Stomach (tissue), 9 donors: ENCODE data around the gene FXYD7. TPM values are rescaled to one million over a fixed set of nuclear protein-coding genes. Genes with fewer than 3 reads are reported as not detected.

Experiments
- DNase-seq, 2 donors: peaks; one replicate each; pipeline versions ENCODE4 v3.0.0 to v3.0.0-alpha.2; 2013 to 2019
- H3K27ac ChIP-seq, 5 donors: fragments of 200-600 bp in 4 of 5; sonication (generic) in 4 of 5; one replicate each; pipeline ENCODE4 v1.5.1; 2013 to 2019; ENCODE audit warnings: mild to moderate bottlenecking in 1 of 5, moderate library complexity in 1 of 5
- H3K27me3 ChIP-seq, 3 donors: fragments of 200-600 bp; sonication (generic); one replicate each; pipeline ENCODE4 v1.5.1; 2017 to 2019; ENCODE audit warnings: mixed run types in 1 of 3
- H3K36me3 ChIP-seq, 4 donors: fragments of 200-600 bp; sonication (generic); 1 replicate in 3 of 4; 2 replicates in 1 of 4; pipeline ENCODE4 v1.5.1; 2016 to 2019
- H3K4me1 ChIP-seq, 4 donors: fragments of 200-600 bp; sonication (generic); one replicate each; pipeline ENCODE4 v1.5.1; 2016 to 2019
- H3K4me3 ChIP-seq, 4 donors: fragments of 200-600 bp; sonication (generic) in 3 of 4; one replicate each; pipeline ENCODE4 v1.5.1; 2016 to 2019; ENCODE audit warnings: mild to moderate bottlenecking in 1 of 4
- H3K9me3 ChIP-seq, 4 donors: fragments of 200-600 bp; sonication (generic); one replicate each; pipeline ENCODE4 v1.5.1; 2016 to 2019
- EP300 ChIP-seq: sonication (generic); formaldehyde crosslinking; IDR thresholded peaks from one replicate; pipeline ENCODE4 v1.6.1; 2017; ENCODE audit warnings: antibody characterized with exemption
- POLR2A ChIP-seq, 4 donors: fragments of 450-650 bp; IDR thresholded peaks; one replicate each; pipeline ENCODE4 v1.6.1; 2016; ENCODE audit warnings: antibody characterized with exemption in 4 of 4, control low read depth in 2 of 4, mild to moderate bottlenecking in 1 of 4, moderate library complexity in 1 of 4
- POLR2AphosphoS5 ChIP-seq, 3 donors: sonication (generic); formaldehyde crosslinking; IDR thresholded peaks; one replicate each; pipeline ENCODE4 v1.6.1; 2016; ENCODE audit warnings: antibody characterized with exemption in 3 of 3
- WGBS, 5 donors: extraction: QIAGEN DNeasy Blood & Tissue Kit in 3 of 5; methylation state at CpG; one replicate each; pipeline versions ENCODE4 v1.1.5 to v1.1.7; 2013 to 2018; 5-methylcytosine and 5-hydroxymethylcytosine counted together
- intact Hi-C: fragments of 100-400 bp; cut with DNase I; formaldehyde crosslinking; loops from one replicate; pipeline ENCODE4 v1.15.1; 2023; ENCODE audit warnings: low total_unique reads
- polyA plus RNA-seq, 3 donors: library from polyadenylated mRNA; stranded (reverse); fragments of 200-250 nt; gene quantifications; one replicate each; pipeline ENCODE4 v1.2.3, GENCODE V29; 2013
- total RNA-seq, 5 donors: library from RNA; depleted of rRNA; stranded (reverse); fragments of >200 nt; gene quantifications; one replicate each; pipeline versions ENCODE4 v1.1.0 to v1.2.3, GENCODE V29; 2014 to 2016
- TF ChIP-seq, protein P1 (sequence below), 7 experiments: fragments of 450-650 bp in 4 of 7; fragments of 200-600 bp in 3 of 7; sonication (generic) in 3 of 7; IDR thresholded peaks; one replicate each; pipeline ENCODE4 v1.5.1; 2016 to 2019; ENCODE audit warnings: antibody characterized with exemption in 7 of 7, control low read depth in 2 of 7, mild to moderate bottlenecking in 1 of 7
- donor health status: healthy with polysubstance abuse.
- donor health status: Bipolar disorder and iron deficiency.
- donor health status: healthy.

The FXYD7 gene
- total and polyA plus RNA-seq, 8 donors, result 0.55 to 2.6 TPM; not detected in 6

DNA sequence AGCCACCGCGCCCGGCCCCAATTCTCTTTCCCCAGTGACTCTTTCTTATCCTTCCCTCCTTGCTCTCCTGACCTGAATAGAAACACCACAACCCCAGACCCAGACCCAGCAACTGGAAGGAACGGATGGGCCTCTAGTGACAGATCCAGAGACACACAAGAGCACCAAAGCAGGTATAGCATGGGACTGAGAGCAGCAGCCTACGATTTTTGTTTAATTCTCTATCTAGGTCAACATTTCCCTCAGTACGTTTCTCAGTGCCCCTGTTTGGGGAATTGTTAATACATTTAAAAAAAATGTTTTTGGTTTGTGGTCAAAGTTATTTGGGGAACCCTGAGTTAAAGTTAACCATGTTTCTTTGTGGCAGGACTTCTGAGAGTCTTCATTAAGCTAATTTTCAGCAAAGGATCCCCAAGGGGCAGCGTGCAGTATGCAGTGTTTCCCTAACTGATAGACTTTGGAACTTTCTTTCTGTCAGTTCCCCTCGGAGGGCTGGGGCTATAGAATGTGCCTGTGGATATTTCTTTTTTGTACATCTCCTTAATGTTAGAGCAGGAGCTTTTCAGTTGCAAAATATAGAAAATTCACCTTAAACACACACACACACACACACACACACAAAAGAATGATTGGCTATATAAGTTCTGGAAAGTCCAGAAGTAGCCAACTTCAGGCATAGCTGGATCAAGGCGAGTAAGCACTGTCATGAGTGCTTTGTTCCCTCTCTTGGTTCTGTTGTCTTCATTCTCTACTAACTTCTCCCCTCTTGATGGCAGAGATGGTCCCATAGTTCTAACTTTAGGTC, 17.8 kb downstream of the FXYD7 start:
- Histone ChIP-seq H3K27ac (no peak overlapping the region), H3K4me1 (peaks cover 0 to 6% (median 3%) of the 10 kb centered on the region in 4 donors), H3K9me3 (peaks cover 14 to 38% (median 25%) of the 10 kb centered on the region in 4 donors), H3K27me3 (peaks cover 0 to 11% (median 0%) of the 10 kb centered on the region in 3 donors), H3K36me3 (peaks cover 23 to 86% (median 84%) of the 10 kb centered on the region in 4 donors), H3K4me3 (no peak overlapping the region)
- TF ChIP-seq EP300 (no peak), POLR2AphosphoS5 (IDR thresholded peaks at IDR 0.05) (no peak), POLR2A (IDR thresholded peaks at IDR 0.05) (no peak)
- TF ChIP-seq, protein P1, sequence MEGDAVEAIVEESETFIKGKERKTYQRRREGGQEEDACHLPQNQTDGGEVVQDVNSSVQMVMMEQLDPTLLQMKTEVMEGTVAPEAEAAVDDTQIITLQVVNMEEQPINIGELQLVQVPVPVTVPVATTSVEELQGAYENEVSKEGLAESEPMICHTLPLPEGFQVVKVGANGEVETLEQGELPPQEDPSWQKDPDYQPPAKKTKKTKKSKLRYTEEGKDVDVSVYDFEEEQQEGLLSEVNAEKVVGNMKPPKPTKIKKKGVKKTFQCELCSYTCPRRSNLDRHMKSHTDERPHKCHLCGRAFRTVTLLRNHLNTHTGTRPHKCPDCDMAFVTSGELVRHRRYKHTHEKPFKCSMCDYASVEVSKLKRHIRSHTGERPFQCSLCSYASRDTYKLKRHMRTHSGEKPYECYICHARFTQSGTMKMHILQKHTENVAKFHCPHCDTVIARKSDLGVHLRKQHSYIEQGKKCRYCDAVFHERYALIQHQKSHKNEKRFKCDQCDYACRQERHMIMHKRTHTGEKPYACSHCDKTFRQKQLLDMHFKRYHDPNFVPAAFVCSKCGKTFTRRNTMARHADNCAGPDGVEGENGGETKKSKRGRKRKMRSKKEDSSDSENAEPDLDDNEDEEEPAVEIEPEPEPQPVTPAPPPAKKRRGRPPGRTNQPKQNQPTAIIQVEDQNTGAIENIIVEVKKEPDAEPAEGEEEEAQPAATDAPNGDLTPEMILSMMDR (IDR thresholded peaks at IDR 0.05), result no peak
- WGBS, 5 donors, result 86 to 93% (median 92%) methylated on average over 9 of the region's 9 CpGs
- no peak for DNase-seq
- intact Hi-C loops, result no loop called here

DNA sequence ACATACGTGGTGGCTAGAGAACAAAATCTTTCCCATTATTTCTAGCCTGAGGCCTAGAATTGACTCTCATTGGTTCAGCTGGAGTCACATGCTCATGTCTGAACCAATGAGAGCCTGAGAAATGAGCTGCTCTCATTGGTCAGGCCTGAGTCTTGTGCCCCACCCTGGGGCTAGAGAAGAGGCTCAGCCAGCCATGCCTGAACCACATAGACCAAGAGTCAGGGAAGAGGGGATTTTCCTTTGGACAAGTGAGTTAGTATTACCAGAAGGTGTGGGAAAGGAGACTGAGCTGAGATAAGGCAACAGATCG, 18.3 kb downstream of the FXYD7 start:
- no peak for TF ChIP-seq EP300
- no peak for TF ChIP-seq POLR2A (IDR thresholded peaks at IDR 0.05)
- TF ChIP-seq, protein P1 (IDR thresholded peaks at IDR 0.05), result no peak
- no peak for TF ChIP-seq POLR2AphosphoS5 (IDR thresholded peaks at IDR 0.05)
- intact Hi-C loops, result no loop called here
- no peaks in the 10 kb centered on the region for H3K4me1 ChIP-seq
- peaks cover 27 to 92% (median 90%) of the 10 kb centered on the region in 4 donors for H3K36me3 ChIP-seq
- WGBS, 5 donors, result 93 to 98% (median 93%) methylated on average over 2 of the region's 2 CpGs
- no peak overlapping the region for H3K4me3 ChIP-seq
- DNase-seq, result no peak
- H3K27ac ChIP-seq, result no peak overlapping the region
- H3K9me3 ChIP-seq, result peaks cover 14 to 44% (median 30%) of the 10 kb centered on the region in 4 donors
- H3K27me3 ChIP-seq, result peaks cover 0 to 5% (median 0%) of the 10 kb centered on the region in 3 donors

DNA sequence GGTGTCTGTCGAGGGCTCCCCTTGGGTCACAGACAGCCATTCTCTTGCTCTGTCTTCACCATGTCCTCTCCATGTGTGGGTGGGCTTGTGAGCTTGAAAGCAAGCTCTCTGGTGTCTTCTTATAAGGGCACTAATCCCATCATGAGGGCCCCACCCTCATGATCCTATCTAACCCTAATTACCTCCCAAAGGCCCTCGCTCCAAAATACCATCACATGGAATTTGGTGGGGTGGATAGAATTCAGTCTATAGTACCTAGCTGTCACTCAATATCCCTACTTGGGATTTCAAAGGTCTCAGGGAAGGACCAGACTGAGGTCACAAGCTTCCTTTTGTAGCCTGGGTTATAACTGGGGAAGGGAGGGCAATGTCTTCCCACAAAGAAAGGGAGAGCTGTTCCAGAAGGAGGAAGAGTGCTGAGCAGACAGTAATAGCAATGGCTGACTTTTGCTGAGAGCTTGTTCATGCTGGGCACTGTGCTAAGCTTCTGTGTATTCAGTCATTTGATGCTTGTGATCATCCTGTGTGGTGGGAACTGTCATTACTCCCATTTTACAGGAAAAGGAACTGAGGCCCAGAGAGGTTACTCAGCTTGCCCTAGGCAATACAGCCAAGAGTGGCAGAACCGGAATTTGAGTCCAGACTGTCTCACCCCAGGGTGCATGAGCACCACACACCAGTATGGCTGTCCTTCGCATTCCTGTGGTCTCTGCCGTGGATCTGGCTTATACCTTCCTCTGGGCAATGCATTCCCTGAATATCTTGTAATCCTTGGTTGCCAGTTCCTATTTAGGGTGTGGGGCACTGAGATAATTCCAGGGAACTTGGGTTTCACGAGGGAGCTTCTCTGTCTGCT, 19.6 kb downstream of the FXYD7 start:
- H3K4me3 ChIP-seq, result no peak overlapping the region

DNA sequence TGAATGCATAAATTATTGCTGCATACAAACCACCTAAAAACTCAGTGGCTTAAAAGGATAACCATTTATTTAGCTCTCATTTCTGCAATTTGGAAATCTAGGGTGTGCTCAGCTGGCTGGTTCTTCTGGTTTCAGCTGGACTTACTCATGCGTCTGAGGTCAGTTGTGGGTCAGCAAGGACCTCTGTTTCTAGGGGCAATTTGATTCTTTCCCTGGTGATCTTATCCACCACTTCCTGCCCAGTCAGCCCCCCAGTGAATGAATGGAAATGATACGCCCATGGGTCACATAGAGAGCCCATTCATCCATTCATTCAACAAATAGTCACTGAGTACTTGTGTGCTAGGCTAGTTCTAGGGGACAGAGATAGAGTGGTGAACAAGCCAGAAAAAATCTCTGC, 21.4 kb downstream of the FXYD7 start:
- WGBS, 5 donors, result 41 to 97% (median 80%) methylated on average over 2 of the region's 2 CpGs
- intact Hi-C loops, result no loop called here
- TF ChIP-seq EP300, result no peak
- no peak for TF ChIP-seq POLR2A (IDR thresholded peaks at IDR 0.05)
- TF ChIP-seq, protein P1 (IDR thresholded peaks at IDR 0.05), result no peak
- no peak for TF ChIP-seq POLR2AphosphoS5 (IDR thresholded peaks at IDR 0.05)
- no peaks in the 10 kb centered on the region for H3K27me3 ChIP-seq
- H3K27ac ChIP-seq, result no peak overlapping the region
- H3K9me3 ChIP-seq, result peaks cover 14 to 51% (median 37%) of the 10 kb centered on the region in 4 donors
- H3K4me3 ChIP-seq, result no peak overlapping the region
- no peak for DNase-seq
- peaks cover 0 to 7% (median 0%) of the 10 kb centered on the region in 4 donors for H3K4me1 ChIP-seq
- H3K36me3 ChIP-seq, result peaks cover 28 to 85% (median 83%) of the 10 kb centered on the region in 4 donors

More for the DNA sequence above, 19.6 kb downstream of the FXYD7 start:
- TF ChIP-seq, protein P1 (IDR thresholded peaks at IDR 0.05), result no peak
- TF ChIP-seq EP300 (no peak), POLR2A (IDR thresholded peaks at IDR 0.05) (no peak), POLR2AphosphoS5 (IDR thresholded peaks at IDR 0.05) (no peak)
- Histone ChIP-seq H3K4me1 (peaks cover 0 to 7% (median 0%) of the 10 kb centered on the region in 4 donors), H3K27me3 (no peaks in the 10 kb centered on the region), H3K36me3 (peaks cover 34 to 96% (median 93%) of the 10 kb centered on the region in 4 donors), H3K27ac (no peak overlapping the region), H3K9me3 (peaks cover 14 to 51% (median 37%) of the 10 kb centered on the region in 4 donors)
- WGBS, 5 donors, result 86 to 95% (median 92%) methylated on average over 6 of the region's 6 CpGs
- no peak for DNase-seq
- intact Hi-C loops, result no loop called here
